GM18868 (cell line): ENCODE data around the gene PGM1.
"Not testable (repeated sequence)": the region's sequence is repeated elsewhere in the genome, so short reads cannot be mapped to it uniquely, and the experiment has no call there.

Source experiments
- ATAC-seq: cut with Tn5 transposase; IDR thresholded peaks from one replicate; pipeline ENCODE4 v1.9.1; 2021; ENCODE audit warnings: mild to moderate bottlenecking, moderate library complexity; ENCODE audit not compliant: unreplicated experiment

PGM1 gene

DNA sequence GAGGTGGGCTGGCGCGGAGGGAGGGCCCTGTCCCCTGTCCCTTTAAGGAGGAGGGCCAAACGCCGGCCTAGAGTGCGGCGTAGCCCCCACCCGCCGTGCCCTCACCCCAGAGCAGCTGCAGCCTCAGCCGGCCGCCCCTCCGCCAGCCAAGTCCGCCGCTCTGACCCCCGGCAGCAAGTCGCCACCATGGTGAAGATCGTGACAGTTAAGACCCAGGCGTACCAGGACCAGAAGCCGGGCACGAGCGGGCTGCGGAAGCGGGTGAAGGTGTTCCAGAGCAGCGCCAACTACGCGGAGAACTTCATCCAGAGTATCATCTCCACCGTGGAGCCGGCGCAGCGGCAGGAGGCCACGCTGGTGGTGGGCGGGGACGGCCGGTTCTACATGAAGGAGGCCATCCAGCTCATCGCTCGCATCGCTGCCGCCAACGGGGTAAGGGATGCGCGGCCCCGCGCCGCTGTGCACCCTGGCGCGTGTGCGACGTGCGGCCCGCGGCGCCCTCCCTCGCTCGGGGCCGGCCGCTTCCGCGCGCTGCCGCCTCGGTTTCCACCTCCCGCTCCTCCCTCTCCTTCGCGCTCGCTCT lies at the start of gene PGM1:
TSS of gene PGM1 (plus strand) at position 109 of the 583 bp plus-strand sequence. CDS start at position 187, 78 bp downstream.
- peak; percentile 76 for ATAC-seq

DNA sequence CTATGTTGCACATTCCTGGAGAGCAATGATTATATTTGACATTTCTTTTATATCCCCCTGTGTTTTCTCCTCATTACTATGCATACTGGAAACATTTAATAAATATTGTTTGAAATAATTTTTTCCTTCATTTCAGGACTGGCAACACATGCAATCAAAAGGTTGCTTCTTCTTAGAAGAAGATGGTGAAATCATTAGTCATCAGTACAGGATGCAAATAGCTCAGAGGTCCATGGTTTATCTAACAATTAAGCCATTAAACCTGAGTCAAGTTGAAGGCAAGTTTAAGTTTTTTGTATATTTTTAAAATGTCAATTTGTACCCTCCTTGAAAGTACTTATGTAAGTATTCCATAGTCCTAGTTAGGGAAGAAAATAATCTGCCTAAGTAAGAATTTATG lies 47.4 kb upstream of the PGM1 start:
- no peak for ATAC-seq

- ATAC-seq = no peak
These were observed 45.5 kb upstream of the PGM1 start for GRCh38 chr1:63547621-63548294.

GRCh38 chr1:63548303-63548702 lies 44.9 kb upstream of the PGM1 start:
- ATAC-seq = no peak

GRCh38 chr1:63548877-63549276 lies 44.3 kb upstream of the PGM1 start:
- no peak for ATAC-seq

DNA sequence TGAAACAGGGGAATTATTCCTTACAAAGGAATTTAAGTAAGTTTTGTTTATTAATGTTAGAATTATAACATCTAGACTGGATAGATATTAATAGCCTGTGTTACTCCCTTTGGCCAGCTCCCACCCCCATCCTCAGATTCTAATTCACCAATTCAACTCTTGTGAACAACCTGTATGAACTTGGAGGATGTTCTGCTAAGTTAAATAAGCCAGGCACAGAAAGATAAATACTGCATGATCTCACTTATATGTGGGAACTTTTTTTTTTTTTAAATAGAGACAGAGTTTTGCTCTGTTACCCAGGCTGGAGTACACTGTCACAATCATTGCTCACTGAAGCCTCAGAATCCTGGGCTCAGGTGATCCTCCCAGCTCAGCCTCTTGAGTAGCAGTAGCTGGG lies 37.7 kb upstream of the PGM1 start:
- ATAC-seq = no peak

DNA sequence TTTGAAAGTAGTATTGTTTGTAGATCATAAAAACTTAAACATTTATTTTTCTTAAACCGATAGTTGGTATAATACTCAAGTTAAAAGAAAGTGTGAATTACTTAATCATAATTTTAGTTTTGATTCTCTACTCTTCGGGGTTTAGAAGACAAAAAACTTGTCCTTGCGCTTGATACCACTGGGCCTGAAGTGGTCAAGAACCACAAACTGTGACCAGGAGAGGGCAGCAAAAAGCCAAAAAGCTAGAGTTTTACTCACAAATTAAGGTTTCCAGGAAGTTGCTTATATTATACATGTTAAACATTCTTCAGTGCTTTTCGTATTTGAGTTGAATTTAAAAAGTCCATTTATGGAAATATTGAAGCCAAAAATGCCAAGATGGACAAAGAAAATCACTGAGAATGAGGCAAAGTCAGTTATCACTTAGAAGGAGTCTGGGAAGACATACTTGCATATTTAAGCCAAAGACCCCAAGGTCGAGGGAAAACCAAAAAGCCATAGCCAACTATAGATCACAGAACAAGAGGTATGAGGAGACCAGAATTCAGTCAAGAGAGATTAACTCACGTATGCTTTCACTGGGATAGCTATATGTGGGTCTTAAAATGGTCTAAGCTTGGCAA lies 35.7 kb upstream of the PGM1 start:
- peak; percentile 43 for ATAC-seq

DNA sequence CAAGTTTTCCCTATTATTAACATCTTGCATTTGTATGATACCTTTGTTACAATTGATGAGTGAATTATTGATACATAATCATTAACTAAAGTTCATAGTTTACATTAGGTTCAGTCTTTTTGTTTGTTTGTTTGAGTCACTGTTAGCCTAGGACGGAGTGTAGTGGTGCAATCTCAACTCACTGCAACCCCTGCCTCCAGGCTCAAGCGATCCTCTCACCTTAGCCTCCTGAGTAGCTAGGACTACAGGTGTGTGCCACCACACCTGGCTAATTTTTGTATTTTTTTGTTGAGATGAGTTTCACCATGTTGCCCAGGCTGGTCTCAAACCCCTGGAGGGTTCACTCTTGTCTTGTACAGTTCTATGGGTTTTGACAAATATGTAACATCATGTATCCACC lies 33.9 kb upstream of the PGM1 start:
- no peak for ATAC-seq

DNA sequence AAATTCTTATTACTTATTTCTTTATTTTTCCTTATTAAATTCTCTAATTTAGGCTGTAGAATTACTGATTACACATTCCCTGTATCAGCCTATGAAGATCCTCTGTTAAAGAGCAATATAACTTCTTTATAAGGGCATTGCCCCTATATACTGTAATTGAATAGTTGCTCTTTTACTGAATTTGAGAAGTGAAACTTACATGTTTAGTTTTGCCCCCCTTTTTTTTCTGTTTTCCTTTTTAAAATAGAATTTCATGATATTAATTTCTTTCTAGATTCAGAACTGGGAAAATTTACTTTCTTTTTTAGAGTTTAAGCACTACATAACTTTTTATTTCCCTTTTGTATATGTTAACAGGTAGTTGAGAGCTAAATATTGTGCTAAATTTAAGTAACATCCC lies 29.5 kb upstream of the PGM1 start:
- ATAC-seq = no peak

DNA sequence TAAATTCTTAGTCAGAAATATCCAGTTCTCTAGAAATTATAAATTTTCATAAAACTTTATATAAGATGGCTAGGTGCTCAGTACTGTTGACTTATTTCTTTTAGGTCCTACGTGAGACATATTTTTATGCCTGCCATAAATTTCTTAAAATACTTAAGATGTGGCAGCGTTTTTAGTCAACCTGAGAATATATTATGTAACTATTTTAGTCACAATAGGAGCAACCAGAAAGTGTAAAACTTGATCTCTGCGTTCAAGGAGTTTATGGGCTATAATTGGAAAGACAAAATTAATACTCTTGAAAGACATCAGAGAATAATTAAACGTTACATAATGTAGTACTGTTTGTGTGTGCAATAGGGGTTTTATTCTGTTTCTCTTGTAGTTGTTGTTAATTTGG lies 24.1 kb upstream of the PGM1 start:
- ATAC-seq = no peak

DNA sequence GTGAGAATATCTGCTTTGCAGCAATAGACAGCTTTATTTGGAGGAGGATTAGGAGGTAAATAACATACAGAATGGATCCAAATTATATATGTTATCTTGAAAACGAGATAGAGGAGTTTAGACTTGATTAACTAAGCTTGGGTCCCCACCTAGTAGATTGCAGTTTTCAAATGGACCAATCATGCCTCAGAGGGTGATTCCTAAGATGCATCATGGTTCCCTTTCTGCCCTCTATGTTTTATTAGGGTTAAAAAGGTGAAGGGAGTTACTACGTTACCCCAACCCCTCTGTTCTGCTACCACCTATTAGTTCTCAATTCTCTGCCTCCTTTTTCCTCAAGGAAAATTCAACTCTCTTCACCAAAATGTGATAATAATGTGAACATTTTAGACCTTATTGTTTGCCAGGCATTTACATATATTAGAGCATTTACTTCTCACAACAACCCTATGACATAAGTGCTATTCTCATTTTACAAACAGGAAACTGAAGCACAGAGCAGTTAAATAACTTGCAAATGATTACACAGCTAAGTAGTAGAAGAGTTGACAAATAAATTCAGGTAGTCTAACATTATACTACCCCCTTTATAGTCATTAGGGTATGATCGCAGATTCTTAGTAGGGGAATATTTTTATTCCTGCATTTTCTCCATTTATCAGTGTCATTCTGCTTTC lies 23.4 kb upstream of the PGM1 start:
- no peak for ATAC-seq

- ATAC-seq = not testable (repeated sequence)
These were observed 20.5 kb upstream of the PGM1 start for GRCh38 chr1:63572686-63573085.

GRCh38 chr1:63574203-63574796 lies 18.9 kb upstream of the PGM1 start:
- ATAC-seq = not testable (repeated sequence)

DNA sequence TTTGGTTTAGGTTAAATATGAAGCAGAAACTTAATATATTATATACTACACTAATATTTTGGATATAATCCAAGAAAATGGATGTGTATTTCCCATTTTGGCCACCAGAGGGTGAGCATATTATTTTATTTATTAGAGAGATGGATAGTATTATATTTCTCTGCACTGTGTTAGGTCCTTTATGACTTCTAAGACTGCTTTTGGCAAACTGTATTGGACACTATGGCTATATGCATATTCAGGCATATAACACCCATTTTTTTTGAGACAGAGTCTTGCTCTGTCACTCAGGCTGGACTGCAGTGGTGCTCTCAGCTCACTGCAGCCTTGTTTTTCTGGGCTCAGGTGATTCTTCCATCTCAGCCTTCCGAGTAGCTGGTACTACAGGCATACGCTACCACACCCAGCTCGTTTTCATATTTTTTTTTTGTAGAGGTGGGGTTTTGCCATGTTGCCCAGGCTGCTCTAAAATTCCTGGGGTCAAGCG lies 17.8 kb upstream of the PGM1 start:
- ATAC-seq = peak; percentile 65

DNA sequence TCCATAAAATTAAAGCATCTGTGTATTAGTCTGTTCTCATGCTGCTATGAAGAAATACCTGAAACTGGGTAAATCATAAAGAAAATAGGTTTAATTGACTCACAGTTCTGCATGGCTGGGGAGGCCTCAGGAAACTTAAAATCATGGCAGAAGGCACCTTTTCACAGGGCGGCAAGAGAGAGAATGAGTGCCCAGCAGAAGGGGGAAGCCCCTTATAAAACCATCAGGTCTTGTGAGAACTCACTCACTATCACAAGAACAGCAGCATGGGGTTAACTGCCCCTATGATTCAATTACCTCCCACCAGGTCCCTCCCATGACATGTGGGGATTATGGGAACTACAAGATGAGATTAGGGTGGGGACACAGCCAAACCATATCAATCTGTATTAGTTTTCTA lies 6.9 kb upstream of the PGM1 start:
- not testable (repeated sequence) for ATAC-seq

GRCh38 chr1:63590166-63590560 lies 3.0 kb upstream of the PGM1 start:
- no peak for ATAC-seq

DNA sequence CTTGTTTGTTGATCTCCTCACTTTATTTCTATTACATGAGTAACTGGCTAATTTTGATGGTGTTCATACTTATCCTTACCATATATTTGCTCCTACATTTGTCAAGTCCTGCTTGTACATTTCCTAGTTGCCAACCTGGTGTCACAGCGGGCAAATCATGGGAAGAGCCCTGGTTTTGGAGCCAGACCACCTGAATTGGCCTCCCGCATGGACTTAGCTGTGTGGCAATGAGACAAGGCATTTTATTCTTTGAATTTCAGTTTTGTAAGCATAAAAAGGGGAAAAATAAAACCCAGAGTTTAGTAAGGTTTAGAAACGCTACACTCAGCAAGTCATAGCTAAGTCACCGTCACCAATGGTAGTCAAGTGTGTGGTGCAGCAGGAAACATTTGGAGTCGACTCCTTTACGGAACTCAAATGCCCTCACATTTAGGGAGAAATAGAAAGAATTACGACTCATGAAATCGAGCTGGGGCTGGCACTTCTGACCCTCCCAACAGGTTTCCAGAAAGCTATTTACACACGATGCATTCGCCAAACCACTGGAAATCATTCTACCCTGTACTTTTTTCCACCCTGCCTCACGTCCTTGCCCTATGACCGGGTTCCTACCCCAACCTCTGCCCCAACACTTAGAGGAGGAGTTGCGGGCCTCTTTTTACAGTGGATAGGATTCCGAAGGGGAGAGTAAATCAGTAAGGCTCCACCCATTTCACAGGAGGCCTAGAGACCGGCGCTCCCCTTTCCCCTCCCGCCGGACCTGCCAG lies 492 bp upstream of the PGM1 start:
- no peak for ATAC-seq

GRCh38 chr1:63593886-63594605 lies 835 bp downstream of the PGM1 start:
- peak; percentile 37 for ATAC-seq

DNA sequence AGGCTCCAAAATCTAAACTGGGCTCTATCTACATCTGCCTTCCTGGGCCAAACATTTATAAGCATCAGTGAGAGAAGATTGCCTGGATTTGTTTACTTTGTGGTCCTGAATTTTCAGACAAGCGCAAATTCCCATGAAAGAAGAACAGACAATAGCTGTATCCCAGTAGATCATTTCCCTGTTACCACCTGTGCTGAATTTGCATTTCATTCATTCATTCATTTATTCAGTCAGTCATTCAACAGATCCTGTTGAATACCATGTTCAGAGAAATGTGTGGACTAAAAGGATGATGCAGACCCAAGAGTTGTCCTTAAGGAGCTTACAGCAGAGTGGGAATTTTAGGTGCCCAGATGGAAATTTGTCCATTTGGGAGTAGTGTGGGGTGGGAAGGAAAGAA lies 2.2 kb downstream of the PGM1 start:
- ATAC-seq = no peak

GRCh38 chr1:63599799-63600198 lies 6.6 kb downstream of the PGM1 start:
- ATAC-seq = no peak
